Measurements from ENCODE around the gene ATF3.

DNA sequence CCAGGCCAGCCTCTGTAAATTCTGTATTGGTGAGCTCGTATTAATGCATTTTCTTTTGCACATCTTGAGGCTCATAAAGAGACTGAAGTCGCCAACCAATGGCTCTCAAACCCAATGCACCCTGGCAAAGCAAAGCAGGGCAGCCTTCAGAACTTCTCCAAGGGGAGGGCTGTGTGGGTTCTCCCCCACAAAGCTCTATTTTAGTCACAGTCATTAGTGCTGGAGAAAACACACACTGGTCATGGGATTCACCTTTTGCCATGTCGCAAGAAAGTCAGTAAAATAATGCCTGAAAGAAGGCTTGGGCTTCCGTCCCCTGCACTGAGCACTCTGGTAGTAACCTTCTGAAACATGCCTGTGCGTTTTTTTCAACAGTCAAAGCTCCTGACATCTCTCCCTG lies 26.3 kb upstream of the ATF3 start:
- no peak for TF ChIP-seq POLR2AphosphoS5 (IDR thresholded peaks at IDR 0.05; ENCODE audit: low read depth, low read length)
- no peak for TF ChIP-seq POLR2A (IDR thresholded peaks at IDR 0.05; ENCODE audit: low read depth, low read length)
